RWPE2 (cell line): ENCODE measurements around the gene TENM4.

Experiments
- ATAC-seq: fragments of 200-7000 bp; cut with Tn5 transposase; 3 replicates; pipeline ENCODE4 v1.9.1; 2021; ENCODE audit warnings: low read depth
- DNase-seq: peaks from one replicate; pipeline ENCODE4 v3.0.0-alpha.2; 2020; ENCODE audit warnings: low spot score
- H3K27ac ChIP-seq: fragments of 450-650 bp; 2 replicates; pipeline ENCODE4 v1.5.1; 2017; ENCODE audit warnings: mild to moderate bottlenecking; ENCODE audit not compliant: poor library complexity, severe bottlenecking
- H3K27me3 ChIP-seq: fragments of 250-450 bp; sonication (Bioruptor Pico); 2 replicates; pipeline ENCODE4 v1.5.1; 2021; ENCODE audit warnings: mild to moderate bottlenecking, moderate library complexity; ENCODE audit not compliant: insufficient read depth, poor library complexity, severe bottlenecking
- H3K36me3 ChIP-seq: fragments of 250-450 bp; sonication (Bioruptor Pico); 2 replicates; pipeline ENCODE4 v1.5.1; 2020; ENCODE audit warnings: low read depth, mild to moderate bottlenecking, moderate library complexity
- H3K4me1 ChIP-seq: fragments of 250-450 bp; sonication (Bioruptor Pico); 2 replicates; pipeline ENCODE4 v1.5.1; 2021; ENCODE audit warnings: mild to moderate bottlenecking, moderate library complexity; ENCODE audit not compliant: insufficient read depth, poor library complexity, severe bottlenecking
- H3K4me3 ChIP-seq: fragments of 250-450 bp; sonication (Bioruptor Pico); 2 replicates; pipeline ENCODE4 v1.5.1; 2021; ENCODE audit warnings: mild to moderate bottlenecking, moderate library complexity; ENCODE audit not compliant: severe bottlenecking
- H3K9me3 ChIP-seq: fragments of 250-450 bp; sonication (Bioruptor Pico); 2 replicates; pipeline ENCODE4 v1.5.1; 2021; ENCODE audit warnings: mild to moderate bottlenecking, moderate library complexity; ENCODE audit not compliant: severe bottlenecking
- CTCF ChIP-seq: fragments of 450-650 bp; IDR thresholded peaks from one replicate; pipeline ENCODE4 v1.5.1; 2017; ENCODE audit warnings: mild to moderate bottlenecking, moderate library complexity; ENCODE audit not compliant: poor library complexity, severe bottlenecking

The TENM4 gene

GRCh38 chr11:79052544-79052943, 388.3 kb downstream of the TENM4 start:
- DNase-seq (no peak), ATAC-seq (no peak)
- Histone ChIP-seq H3K4me1 (no peaks in the 10 kb centered on the region), H3K27me3 (no peaks in the 10 kb centered on the region), H3K27ac (no peak overlapping the region), H3K36me3 (no peaks in the 10 kb centered on the region), H3K4me3 (no peak overlapping the region), H3K9me3 (no peaks in the 10 kb centered on the region)
- peak; percentile 10 for TF ChIP-seq CTCF

- Histone ChIP-seq H3K27me3 (no peaks in the 10 kb centered on the region), H3K36me3 (no peaks in the 10 kb centered on the region), H3K9me3 (no peaks in the 10 kb centered on the region), H3K4me3 (no peak overlapping the region), H3K27ac (no peak overlapping the region), H3K4me1 (peaks cover under 1% of the 10 kb centered on the region)
- no peak for TF ChIP-seq CTCF
- DNase-seq (no peak), ATAC-seq (no peak)
Observed at GRCh38 chr11:79050786-79051185, 390.0 kb downstream of the TENM4 start.

- no peaks in the 10 kb centered on the region for H3K27me3 ChIP-seq
- no peak for ATAC-seq
- H3K27ac ChIP-seq: no peak overlapping the region
- no peak for DNase-seq
- no peaks in the 10 kb centered on the region for H3K36me3 ChIP-seq
- H3K9me3 ChIP-seq: no peaks in the 10 kb centered on the region
- H3K4me1 ChIP-seq: peaks cover 3% of the 10 kb centered on the region
- TF ChIP-seq CTCF: no peak
- H3K4me3 ChIP-seq: no peak overlapping the region
Observed at GRCh38 chr11:79049741-79050179, 391.1 kb downstream of the TENM4 start.

- no peak for TF ChIP-seq CTCF
- Histone ChIP-seq H3K4me3 (no peak overlapping the region), H3K36me3 (no peaks in the 10 kb centered on the region), H3K9me3 (no peaks in the 10 kb centered on the region), H3K27ac (no peak overlapping the region), H3K4me1 (peaks cover 3% of the 10 kb centered on the region), H3K27me3 (no peaks in the 10 kb centered on the region)
- ATAC-seq (no peak), DNase-seq (no peak)
Observed at GRCh38 chr11:79047980-79048379, 392.9 kb downstream of the TENM4 start.

- no peak for DNase-seq
- no peaks in the 10 kb centered on the region for H3K9me3 ChIP-seq
- H3K27ac ChIP-seq: no peak overlapping the region
- no peak overlapping the region for H3K4me3 ChIP-seq
- no peaks in the 10 kb centered on the region for H3K36me3 ChIP-seq
- H3K4me1 ChIP-seq: peaks cover 3% of the 10 kb centered on the region
- no peak for TF ChIP-seq CTCF
- ATAC-seq: no peak
- H3K27me3 ChIP-seq: no peaks in the 10 kb centered on the region
Observed at GRCh38 chr11:79047321-79047720, 393.5 kb downstream of the TENM4 start.
